Jurkat, Clone E6-1 (cell line): ENCODE results near the gene SLC7A7. TPM values are rescaled to one million over a fixed set of nuclear protein-coding genes. Genes with fewer than 3 reads are reported as not detected.
"Not testable (repeated sequence)": the region's sequence is repeated elsewhere in the genome, so short reads cannot be mapped to it uniquely, and the experiment has no call there.

Source experiments
- DNase-seq: peaks from one replicate; pipeline ENCODE4 v3.0.0-alpha.2; 2011; ENCODE audit warnings: low read depth, low spot score
- H3K4me3 ChIP-seq: 2 replicates; pipeline ENCODE4 v1.5.1; 2011; ENCODE audit warnings: mild to moderate bottlenecking, low read length, control low read depth, moderate library complexity
- polyA plus RNA-seq: library from polyadenylated mRNA; unstranded; fragments of >200 nt; gene quantifications from one replicate; pipeline ENCODE4 v1.2.1, GENCODE V29; 2012; ENCODE audit warnings: missing spikeins; ENCODE audit not compliant: insufficient read length, insufficient read depth

Gene SLC7A7
- 2.6 TPM for polyA plus RNA-seq

DNA sequence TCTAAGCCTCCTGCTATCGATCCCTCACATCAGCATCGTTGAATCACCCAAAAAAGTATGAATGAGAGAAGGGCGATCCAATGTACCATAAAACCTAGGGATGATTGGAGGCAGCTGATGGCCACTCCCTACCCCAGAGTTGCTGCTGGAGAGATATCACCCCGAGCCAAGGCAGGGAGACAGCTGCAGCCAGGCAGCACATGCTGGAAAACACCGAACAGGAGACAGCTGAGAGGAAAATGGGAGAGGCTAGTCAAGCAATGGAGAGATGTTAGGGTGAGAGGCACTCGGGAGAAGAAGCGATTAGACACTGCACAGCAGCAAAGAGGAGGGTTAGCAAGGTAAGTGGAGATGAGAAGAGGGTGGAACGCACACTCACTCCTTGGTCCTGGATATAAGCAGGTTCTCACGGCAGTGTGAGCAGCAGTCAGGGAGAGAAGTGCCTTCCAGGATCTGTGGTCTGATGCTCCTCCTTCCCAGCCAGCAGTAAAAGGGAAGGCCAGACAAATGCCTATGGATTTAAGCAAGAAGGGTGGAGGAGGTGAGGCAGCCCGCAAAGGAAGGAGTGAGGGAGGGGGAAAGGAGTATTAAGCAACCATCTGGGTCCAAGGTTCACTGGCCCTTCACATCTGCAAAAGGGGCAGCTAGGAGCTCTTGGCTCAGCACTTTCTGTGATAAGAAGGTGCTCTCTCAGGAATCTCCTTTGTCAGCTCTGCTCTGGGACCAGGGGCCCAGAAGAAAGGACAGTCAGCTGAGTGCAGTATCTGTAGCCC, at the start of gene SLC7A7:
Gene SLC7A7 (minus strand): TSS at position 495 of the 773 bp plus-strand sequence. CDS start 2,037 bp downstream, outside the sequence.
- H3K4me3 ChIP-seq: no peak within 1 kb of the TSS
- DNase-seq: no peak

DNA sequence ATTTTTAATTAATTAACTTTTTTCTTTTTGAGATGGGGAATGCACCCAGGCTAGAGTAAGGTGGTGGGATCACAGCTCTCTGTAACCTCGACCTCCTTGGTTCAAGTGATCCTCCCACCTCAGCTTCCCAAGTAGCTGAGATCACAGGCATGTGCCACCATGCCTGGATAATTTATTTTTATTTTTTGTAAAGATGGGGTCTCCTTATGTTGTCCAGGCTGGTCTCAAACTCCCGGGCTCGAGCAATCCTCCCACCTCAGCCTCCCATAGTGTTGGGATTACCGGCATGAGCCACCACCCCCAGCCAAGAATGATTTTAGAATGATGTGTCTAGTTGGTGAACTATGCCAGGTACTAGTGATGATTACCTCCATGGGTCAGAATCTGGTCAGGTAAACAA, 49.7 kb upstream of the SLC7A7 start:
- DNase-seq: no peak
- no peak overlapping the region for H3K4me3 ChIP-seq

DNA sequence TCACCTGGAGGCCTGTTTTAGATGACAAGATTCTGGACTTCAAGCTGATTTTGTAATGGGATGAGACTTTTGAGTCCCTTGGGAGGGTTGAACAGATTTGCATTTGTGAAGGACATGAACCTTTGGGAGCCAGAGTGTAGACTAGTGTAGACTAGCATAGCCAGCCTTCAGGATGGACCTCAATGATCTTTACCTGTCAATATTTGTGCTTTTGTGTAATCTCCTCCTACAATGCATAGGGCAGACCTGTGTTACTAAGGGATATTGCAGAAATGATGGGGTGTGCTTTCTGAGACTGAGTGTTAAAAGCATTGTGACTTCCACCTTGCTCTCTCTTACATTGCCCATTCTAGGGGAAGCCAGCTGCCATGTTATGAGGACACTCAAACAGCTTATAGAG, 46.4 kb upstream of the SLC7A7 start:
- no peak for DNase-seq
- no peak overlapping the region for H3K4me3 ChIP-seq

DNA sequence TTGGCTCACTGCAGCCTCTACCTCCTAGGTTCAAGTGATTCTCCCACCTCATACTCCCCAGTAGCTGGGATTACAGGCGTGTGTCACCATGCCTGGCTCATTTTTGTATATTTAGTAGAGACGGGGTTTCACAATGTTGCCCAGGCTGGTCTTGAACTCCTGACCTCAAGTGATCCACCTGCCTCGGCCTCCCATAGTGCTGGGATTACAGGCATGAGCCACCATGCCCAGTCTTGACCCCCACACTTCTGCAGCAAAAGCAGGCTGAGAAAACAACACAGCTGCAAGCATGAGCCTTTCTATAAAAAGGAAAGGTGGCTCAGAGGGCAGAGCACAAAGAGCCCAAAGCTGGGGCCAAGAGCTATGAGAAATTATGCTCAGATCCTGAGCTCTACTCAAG, 45.1 kb upstream of the SLC7A7 start:
- DNase-seq, H3K4me3 ChIP-seq: not testable (repeated sequence)

DNA sequence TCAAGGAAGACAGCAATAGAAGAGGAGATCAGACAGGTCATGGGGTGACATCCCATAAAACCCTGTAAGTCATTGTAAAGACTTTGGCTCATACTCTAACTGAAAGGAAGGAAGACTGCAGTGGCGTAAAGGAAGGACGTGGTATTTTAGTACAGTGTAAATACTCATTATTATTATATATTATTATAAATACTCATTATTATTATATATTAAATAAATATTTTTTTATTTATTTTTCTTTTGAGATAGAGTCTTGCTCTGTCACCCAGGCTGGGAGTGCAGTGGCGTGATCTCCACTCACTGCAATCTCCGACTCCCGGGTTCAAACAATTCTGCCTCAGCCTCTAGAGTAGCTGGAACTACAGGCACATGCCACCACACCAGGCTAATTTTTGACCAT, 41.2 kb upstream of the SLC7A7 start:
- DNase-seq: no peak
- H3K4me3 ChIP-seq: no peak overlapping the region

DNA sequence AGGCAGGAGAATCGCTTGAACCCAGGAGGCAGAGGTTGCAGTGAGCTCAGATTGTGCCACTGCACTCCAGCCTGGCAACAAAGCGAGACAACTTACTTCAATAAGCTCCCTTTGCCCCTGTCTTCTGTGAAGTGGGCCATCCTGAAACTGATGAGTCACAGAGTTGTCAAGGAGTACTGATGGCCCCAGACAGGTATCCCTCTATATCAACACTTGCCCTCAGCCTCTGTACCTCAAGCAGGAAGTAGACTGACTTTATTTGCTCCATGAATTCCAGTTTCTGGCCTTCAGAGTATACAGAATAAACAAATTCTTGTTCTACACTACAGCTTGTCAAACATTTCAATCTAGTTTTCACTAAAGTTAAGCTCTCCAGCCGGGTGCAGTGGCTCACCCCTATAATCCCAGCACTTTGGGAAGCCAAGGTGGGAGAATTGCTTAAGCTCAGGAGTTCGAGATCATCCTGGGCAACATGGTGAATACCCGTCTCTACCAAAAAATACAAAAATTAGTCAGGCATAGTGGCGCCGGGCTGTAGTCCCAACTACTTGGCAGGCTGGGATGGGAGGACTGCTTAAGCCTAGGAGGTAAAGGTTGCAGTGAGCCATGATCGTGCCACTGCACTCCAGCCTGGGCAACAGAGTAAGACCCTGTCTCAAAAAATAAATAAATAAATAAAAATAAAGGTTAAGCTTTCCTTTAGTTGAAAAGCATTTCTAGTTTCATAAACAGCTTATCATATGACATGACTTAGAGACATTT, 39.9 kb upstream of the SLC7A7 start:
- no peak overlapping the region for H3K4me3 ChIP-seq
- DNase-seq: no peak

DNA sequence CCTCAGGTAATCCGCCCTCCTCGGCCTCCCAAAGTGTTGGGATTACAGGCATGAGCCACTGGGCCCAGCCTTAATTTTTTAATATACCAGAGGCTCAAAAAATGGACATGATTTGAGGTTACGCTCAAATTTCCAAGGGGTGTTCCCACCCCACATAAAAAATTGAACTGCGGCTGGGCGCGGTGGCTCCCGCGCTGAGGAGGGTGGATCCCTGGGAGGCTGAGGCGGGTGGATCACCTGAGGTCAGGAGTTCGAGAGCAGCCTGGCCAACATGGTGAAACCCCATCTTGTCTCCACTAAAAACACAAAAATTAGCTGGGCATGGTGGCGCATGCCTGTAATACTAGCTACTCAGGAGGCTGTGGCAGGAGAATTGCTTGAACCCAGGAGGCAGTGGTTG, 39.1 kb upstream of the SLC7A7 start:
- H3K4me3 ChIP-seq, DNase-seq: not testable (repeated sequence)

DNA sequence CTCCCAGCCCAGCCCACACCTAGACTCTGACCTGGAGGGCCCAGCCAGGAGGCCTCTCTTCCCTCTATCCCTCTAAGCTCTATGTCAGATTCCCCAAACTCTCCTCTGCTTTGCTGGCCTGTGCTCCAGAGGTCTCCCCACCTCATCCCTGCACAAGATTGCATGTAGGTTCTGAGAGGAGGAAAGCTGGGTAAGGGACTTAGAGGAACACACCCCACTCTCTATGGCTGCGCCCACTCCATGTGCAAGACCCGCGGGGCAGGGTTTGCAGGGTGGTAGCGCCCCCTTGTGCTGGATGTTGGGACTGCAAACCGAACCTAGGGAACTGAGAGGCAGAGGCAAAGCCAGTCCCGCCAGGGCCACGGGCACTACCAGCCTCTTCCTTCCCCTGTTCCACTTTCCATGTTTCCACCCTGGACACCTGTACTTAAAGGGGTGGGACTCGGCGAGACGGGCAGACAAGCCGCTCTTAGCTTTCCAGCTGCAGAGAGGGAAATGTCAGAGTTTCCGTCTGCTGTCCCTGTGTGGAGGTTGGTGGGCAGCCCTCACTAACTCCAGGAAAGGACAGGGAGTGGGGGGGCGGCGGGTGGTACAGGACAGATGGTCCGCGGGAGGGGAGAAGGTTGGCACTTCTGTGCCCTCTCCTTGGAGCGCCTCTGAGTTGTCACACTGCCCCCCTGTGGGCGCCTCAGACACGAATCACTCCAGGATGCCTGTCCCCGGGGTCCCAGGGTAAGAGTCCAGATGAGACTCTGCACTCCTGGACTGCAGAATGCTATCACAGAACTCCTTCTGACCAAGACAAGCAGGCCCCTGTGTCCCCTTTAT, 37.9 kb upstream of the SLC7A7 start:
- DNase-seq: peak; percentile 77
- H3K4me3 ChIP-seq: peak overlapping the region; percentile 58

DNA sequence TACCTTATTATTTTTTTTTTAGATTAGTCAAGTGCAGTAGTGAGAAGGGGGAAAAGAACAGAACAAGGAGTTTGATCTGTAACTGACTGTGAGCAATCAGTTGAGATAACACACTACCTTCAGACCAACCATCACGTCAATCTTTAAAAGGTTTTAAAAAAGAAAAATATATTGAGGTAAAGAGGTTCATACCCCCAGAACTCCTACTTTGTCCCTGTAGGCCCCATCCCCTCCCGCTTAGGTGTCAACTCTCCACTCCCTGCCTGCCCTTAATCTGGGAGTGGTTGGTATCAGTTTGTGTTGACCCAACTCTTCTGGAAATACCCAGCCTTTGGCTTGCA, 37.3 kb upstream of the SLC7A7 start:
- no peak for DNase-seq
- no peak overlapping the region for H3K4me3 ChIP-seq

DNA sequence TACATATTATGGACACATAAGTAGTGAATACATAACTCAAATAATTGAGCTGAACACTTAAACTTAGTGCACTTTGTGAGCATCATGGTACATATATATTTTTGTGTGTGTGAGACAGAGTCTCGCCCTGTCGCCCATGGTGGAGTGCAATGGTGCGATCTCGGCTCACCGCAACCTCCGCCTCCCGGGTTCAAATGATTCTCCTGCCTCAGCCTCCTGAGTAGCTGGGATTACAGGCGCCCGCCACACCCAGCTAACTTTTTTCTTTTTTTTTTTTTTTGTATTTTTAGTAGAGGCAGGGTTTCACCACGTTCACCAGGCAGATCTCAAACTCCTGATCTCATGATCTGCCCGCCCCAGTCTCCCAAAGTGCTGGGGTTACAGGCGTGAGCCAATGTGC, 36.9 kb upstream of the SLC7A7 start:
- not testable (repeated sequence) for DNase-seq, H3K4me3 ChIP-seq

DNA sequence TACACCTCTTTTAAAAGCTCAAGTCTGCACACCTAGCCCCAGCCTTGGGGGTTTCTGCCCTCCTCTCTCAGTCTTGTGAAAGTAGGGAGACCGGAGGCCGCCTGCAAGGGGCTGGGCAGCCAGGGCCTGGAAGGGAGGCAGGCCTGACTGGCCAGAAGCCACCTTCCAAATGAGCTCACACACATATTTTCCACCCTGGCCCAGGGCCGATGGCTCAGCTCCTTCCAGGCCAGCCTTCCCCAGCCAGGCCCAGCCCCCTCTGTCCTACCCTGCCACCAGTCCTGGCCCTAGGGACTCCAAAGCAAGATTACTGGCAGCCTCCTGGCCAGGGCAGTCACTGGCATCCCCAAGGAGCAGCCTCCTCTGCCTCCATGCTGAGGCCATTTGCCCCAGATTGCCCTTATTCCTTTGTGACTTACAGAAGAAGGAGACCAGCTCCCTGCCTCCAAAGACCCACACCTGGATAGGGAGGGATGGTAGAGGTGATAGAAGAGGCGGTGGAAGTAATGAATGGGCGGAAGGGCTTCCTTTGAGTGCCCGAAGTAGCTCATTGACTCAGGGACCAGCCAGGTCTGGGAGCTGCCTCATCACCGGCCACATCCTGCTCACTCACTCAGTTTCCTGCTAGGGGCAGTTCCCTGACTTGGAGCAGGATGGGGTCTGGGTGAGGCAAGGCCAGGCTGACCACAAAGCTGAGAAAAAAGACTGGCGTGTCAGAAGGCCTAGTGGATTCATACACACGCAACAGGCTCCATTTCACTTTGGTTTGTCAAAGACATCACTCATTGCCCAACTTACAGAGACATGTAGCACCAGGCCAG, 35.9 kb upstream of the SLC7A7 start:
- no peak for DNase-seq

DNA sequence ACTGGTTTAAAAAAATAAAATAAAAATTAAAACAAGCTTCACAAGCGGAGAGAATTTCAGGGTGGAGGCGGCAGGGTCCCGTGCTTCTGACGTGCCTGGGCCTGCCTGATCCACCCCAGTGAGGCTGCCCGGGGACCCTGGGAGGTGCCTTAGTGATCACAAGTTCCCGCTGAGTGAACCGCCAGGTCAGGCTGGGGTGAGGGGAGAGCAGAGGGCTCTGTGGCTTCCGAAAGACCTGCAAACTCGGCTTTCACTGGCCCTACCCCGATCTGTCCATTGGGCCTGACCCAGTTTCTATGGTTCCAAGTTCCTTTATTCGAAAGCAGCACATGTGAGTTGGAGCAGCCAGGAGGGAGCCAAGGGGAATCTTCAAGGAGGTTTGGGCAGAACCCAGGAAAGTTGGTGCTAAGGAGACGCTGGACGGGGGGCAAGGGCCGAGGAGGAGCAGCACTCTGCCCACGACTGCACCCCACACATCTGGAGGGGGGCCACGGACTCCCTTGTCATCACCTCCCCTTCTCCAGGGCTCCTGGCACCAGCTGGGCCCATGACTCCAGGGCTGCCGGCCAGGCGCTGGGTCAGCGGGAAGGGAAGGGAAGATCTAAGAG, 34.1 kb upstream of the SLC7A7 start:
- no peak overlapping the region for H3K4me3 ChIP-seq
- no peak for DNase-seq

More for the DNA sequence above, 35.9 kb upstream of the SLC7A7 start:
- no peak overlapping the region for H3K4me3 ChIP-seq

DNA sequence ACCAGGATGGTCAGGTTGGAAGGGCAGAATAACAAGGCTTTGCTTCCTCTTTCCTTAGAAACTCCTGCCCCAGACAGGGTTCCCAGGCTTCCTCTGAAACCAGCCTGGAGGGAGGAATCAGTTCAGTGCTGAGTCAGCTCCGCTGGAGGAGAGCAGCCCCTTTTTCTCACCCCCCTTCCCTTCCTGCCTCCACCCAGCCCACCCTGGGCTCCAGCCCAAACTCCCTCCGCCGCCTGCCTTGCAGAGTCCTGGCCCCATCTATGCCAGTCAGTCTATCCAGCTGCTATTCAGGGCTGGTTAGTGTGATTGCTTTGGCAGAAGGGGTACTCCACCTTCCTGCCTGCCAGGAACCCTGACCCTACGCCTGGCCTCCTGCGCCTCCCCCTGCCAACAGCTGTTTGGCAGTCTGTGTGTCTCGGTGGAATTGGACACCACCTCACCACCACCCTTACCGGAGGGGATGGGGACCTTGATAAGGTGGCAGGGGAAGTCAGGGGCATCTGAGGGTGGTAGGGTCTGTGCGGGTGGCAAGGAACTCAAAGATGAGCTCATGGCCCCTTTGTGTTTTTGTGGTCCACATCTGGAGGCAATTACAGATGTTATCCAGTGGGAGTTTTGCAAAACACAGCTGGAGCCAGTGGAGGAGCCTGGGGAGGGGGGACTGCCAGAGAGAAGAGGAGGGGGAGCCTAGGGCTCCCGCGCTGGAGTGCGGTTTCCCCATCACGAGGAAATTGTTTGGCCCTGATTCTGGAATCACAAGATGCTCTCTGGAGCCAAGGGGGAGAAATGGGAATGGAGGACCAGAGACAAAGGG, 33.3 kb upstream of the SLC7A7 start:
- no peak overlapping the region for H3K4me3 ChIP-seq
- no peak for DNase-seq

DNA sequence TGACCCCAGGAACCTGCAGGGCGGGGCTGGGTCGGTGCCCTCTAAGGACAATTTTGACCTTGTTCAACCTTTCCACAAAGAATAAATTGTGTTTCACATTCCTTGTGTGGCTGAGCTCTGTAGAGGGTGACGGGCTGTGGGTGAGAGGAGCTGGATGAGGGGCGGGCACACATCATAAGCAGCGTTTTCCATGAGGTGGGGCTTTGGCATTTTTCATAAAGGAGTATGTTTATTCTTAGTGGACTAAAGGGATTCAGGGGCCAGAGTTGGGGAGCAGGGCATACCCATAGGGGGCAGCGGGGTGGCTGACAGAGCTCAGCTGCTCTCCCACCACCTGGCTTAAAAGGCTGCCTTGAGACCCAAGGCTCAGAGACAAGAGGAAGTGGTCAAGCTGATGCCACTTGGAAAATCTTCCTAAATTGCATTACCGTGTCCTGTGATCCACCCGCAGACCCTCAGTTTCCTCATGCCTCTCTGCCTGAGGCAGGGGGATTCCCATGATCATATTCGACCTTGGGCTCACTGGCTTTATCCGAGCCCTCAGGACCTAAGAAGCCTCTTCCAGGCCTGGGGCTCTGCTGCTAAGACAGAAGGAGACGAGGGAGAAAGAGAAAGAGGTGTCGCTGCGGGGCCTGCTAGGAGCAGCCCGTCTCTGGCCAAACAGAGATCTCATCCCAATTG, 32.6 kb upstream of the SLC7A7 start:
- DNase-seq: no peak
- H3K4me3 ChIP-seq: no peak overlapping the region

DNA sequence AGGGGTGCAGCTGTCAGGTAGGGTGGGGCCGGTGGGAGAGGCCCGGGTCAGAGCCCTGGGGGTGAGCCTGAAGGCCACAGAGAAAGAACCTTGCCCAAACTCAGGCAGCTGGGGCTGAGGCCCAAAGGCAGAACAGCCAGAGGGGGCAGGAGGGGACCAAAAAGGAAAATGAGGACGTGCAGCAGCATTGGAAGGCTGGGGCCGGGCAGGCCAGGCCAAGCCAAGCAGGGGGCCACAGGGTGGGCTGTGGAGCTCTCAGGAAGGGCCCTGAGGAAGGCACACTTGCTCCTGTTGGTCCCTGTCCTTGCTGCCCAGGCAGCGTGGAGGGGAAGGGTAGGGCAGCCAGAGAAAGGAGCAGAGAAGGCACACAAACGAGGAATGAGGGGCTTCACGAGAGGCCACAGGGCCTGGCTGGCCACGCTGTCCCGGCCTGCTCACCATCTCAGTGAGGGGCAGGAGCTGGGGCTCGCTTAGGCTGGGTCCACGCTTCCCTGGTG, 31.6 kb upstream of the SLC7A7 start:
- no peak for DNase-seq
- H3K4me3 ChIP-seq: no peak overlapping the region

DNA sequence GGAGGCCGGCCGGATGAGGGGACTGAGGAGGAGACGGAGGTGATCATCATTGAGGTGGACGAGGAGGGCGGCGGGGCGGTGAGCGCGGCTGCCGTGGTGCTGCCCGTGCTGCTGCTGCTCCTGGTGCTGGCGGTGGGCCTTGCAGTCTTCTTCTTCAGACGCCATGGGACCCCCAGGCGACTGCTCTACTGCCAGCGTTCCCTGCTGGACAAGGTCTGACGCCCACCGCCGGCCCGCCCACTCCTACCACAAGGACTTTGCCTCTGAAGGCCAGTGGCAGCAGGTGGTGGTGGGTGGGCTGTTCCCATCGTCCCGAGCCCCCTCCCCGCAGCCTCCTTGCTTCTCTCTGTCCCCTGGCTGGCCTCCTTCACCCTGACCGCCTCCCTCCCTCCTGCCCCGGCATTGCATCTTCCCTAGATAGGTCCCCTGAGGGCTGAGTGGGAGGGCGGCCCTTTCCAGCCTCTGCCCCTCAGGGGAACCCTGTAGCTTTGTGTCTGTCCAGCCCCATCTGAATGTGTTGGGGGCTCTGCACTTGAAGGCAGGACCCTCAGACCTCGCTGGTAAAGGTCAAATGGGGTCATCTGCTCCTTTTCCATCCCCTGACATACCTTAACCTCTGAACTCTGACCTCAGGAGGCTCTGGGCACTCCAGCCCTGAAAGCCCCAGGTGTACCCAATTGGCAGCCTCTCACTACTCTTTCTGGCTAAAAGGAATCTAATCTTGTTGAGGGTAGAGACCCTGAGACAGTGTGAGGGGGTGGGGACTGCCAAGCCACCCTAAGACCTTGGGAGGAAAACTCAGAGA, 30.8 kb upstream of the SLC7A7 start:
- DNase-seq: no peak
- no peak overlapping the region for H3K4me3 ChIP-seq

DNA sequence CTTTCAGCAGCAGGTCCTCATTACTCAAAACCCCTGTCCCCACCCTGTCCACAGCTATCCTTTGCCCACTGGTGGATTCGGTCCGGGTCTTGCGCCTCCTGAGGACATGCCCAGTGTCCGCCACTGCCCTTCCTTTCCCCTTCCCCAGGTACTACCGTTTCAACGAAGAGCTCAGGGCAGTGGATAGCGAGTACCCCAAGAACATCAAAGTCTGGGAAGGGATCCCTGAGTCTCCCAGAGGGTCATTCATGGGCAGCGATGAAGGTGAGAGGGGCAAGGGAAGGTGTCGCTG, 29.8 kb upstream of the SLC7A7 start:
- no peak overlapping the region for H3K4me3 ChIP-seq
- no peak for DNase-seq
